Measurements from ENCODE around the gene MCOLN2.

MCOLN2 gene
- total RNA-seq: 17.4 to 30.8 (median 18.7) reads per million in 3 donors

- peak; percentile 32 to 46 (median 36) for DNase-seq
- Histone ChIP-seq H3K9me3 (ENCODE audit: control insufficient read depth, low read length) (no peaks in the 10 kb centered on the region), H3K4me1 (ENCODE audit: control insufficient read depth, insufficient read depth, low read length, poor library complexity, severe bottlenecking) (peaks cover 8% of the 10 kb centered on the region), H3K27ac (ENCODE audit: insufficient read depth, low read length, poor library complexity, severe bottlenecking) (peak within 1 kb of the TSS; percentile 35), H3K4me3 (ENCODE audit: insufficient read depth, low read depth, low read length, poor library complexity, severe bottlenecking) (peak within 1 kb of the TSS; percentile 68), H3K36me3 (ENCODE audit: control insufficient read depth, insufficient read depth, low read length) (no peaks in the 10 kb centered on the region), H3K27me3 (replicated peaks; ENCODE audit: control insufficient read depth, insufficient read depth, low read length, poor library complexity, severe bottlenecking) (peaks cover 12% of the 10 kb centered on the region)
Observed at GRCh38 chr1:84996846-84997666, at the start of gene MCOLN2. Gene MCOLN2 (minus strand): TSS chr1:84997113. CDS start chr1:84996872, 241 bp downstream.

DNA sequence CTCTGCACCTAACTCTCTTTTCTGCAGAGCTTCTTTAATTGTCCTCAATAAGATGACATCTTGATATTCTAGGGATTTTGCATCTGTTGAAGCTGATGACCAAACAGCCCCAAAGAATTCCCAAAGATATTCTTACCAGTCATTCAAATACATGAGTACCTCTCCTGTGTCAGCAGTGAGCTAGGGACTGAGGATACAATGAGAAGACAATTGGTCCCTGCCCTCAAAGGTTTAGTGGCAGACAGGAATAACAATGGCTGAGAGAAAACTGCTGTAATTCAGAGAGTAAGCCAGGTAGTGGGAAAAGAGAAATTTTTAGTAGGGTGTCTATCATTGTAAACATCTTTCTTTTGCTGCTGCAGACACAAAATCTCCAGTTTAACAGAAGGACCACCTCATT lies 45.5 kb upstream of the MCOLN2 start:
- no peak for DNase-seq
- no peaks in the 10 kb centered on the region for H3K36me3 ChIP-seq (ENCODE audit: control insufficient read depth, insufficient read depth, low read length)
- no peak overlapping the region for H3K4me3 ChIP-seq (ENCODE audit: insufficient read depth, low read depth, low read length, poor library complexity, severe bottlenecking)
- no peaks in the 10 kb centered on the region for H3K9me3 ChIP-seq (ENCODE audit: control insufficient read depth, low read length)
- peaks cover 4% of the 10 kb centered on the region for H3K4me1 ChIP-seq (ENCODE audit: control insufficient read depth, insufficient read depth, low read length, poor library complexity, severe bottlenecking)
- H3K27ac ChIP-seq (ENCODE audit: insufficient read depth, low read length, poor library complexity, severe bottlenecking): no peak overlapping the region
- no peaks in the 10 kb centered on the region for H3K27me3 ChIP-seq (replicated peaks; ENCODE audit: control insufficient read depth, insufficient read depth, low read length, poor library complexity, severe bottlenecking)

DNA sequence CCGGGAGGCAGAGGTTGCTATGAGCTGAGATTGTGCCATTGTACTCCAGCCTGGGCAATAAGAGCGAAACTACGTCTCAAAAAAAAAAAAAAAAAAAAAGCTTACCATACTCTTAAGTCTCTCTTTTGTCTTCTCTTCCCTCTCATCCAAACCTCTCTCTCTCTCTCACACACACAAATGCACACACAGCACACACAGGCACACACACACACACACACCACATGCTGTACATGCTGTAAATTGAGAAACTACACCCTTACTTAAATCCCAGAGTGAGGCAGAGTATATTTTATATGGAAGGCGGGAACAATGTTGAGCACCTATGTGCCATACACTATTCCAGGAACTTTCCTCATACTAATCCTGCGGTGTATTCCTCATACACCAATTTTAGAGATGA lies 44.9 kb upstream of the MCOLN2 start:
- H3K27me3 ChIP-seq (replicated peaks; ENCODE audit: control insufficient read depth, insufficient read depth, low read length, poor library complexity, severe bottlenecking): no peaks in the 10 kb centered on the region

GRCh38 chr1:85033221-85033620 lies 36.3 kb upstream of the MCOLN2 start:
- Histone ChIP-seq H3K4me1 (ENCODE audit: control insufficient read depth, insufficient read depth, low read length, poor library complexity, severe bottlenecking) (no peaks in the 10 kb centered on the region), H3K4me3 (ENCODE audit: insufficient read depth, low read depth, low read length, poor library complexity, severe bottlenecking) (no peak overlapping the region), H3K27me3 (replicated peaks; ENCODE audit: control insufficient read depth, insufficient read depth, low read length, poor library complexity, severe bottlenecking) (no peaks in the 10 kb centered on the region), H3K27ac (ENCODE audit: insufficient read depth, low read length, poor library complexity, severe bottlenecking) (no peak overlapping the region), H3K9me3 (ENCODE audit: control insufficient read depth, low read length) (no peaks in the 10 kb centered on the region), H3K36me3 (ENCODE audit: control insufficient read depth, insufficient read depth, low read length) (no peaks in the 10 kb centered on the region)
- DNase-seq: no peak

More for the DNA sequence above, 44.9 kb upstream of the MCOLN2 start:
- Histone ChIP-seq H3K9me3 (ENCODE audit: control insufficient read depth, low read length) (no peaks in the 10 kb centered on the region), H3K4me1 (ENCODE audit: control insufficient read depth, insufficient read depth, low read length, poor library complexity, severe bottlenecking) (no peaks in the 10 kb centered on the region), H3K27ac (ENCODE audit: insufficient read depth, low read length, poor library complexity, severe bottlenecking) (no peak overlapping the region), H3K4me3 (ENCODE audit: insufficient read depth, low read depth, low read length, poor library complexity, severe bottlenecking) (no peak overlapping the region), H3K36me3 (ENCODE audit: control insufficient read depth, insufficient read depth, low read length) (no peaks in the 10 kb centered on the region)
- no peak for DNase-seq

DNA sequence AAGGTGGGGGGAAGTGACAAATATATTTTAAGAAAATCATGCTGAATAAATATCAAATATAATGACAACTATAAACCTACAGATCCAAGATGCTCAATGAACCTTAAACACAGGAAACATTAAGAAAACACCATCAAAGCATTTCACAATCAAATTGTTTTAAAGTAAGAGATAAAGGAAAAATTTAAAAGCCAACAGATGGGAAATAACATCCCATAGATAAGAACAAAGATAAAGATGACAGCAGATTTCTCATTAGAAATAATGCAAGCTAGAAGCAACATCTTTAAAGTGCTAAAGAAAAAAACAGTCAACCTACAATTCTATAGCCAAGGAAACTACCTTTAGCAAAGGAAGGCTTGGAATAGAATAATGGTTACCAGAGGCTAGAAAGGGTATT lies 33.6 kb upstream of the MCOLN2 start:
- no peaks in the 10 kb centered on the region for H3K27me3 ChIP-seq (replicated peaks; ENCODE audit: control insufficient read depth, insufficient read depth, low read length, poor library complexity, severe bottlenecking)
- H3K36me3 ChIP-seq (ENCODE audit: control insufficient read depth, insufficient read depth, low read length): no peaks in the 10 kb centered on the region
- DNase-seq: no peak
- H3K4me1 ChIP-seq (ENCODE audit: control insufficient read depth, insufficient read depth, low read length, poor library complexity, severe bottlenecking): peaks cover 4% of the 10 kb centered on the region
- no peak overlapping the region for H3K4me3 ChIP-seq (ENCODE audit: insufficient read depth, low read depth, low read length, poor library complexity, severe bottlenecking)
- H3K9me3 ChIP-seq (ENCODE audit: control insufficient read depth, low read length): no peaks in the 10 kb centered on the region
- no peak overlapping the region for H3K27ac ChIP-seq (ENCODE audit: insufficient read depth, low read length, poor library complexity, severe bottlenecking)

DNA sequence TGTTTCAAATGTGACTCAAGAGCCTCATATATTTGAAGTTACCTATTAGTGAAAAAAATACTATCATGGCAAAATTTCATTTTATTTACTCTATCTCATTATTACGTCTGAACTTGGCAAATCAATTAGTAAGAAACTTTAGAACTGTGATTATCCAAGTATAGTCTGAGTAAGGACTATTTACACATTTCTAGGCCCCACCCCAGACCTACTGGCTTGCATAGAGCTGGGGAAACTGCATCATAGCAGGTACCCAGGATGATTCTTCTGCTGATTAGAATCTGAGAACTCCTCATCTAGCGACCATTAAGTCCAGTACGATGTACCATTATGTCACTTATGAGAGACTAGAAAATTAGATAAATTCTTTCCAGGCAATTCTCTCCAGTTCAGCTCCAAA lies 31.2 kb upstream of the MCOLN2 start:
- H3K4me1 ChIP-seq (ENCODE audit: control insufficient read depth, insufficient read depth, low read length, poor library complexity, severe bottlenecking): peaks cover 4% of the 10 kb centered on the region
- H3K27me3 ChIP-seq (replicated peaks; ENCODE audit: control insufficient read depth, insufficient read depth, low read length, poor library complexity, severe bottlenecking): no peaks in the 10 kb centered on the region
- H3K4me3 ChIP-seq (ENCODE audit: insufficient read depth, low read depth, low read length, poor library complexity, severe bottlenecking): no peak overlapping the region
- DNase-seq: no peak
- H3K27ac ChIP-seq (ENCODE audit: insufficient read depth, low read length, poor library complexity, severe bottlenecking): no peak overlapping the region
- H3K36me3 ChIP-seq (ENCODE audit: control insufficient read depth, insufficient read depth, low read length): no peaks in the 10 kb centered on the region
- no peaks in the 10 kb centered on the region for H3K9me3 ChIP-seq (ENCODE audit: control insufficient read depth, low read length)

DNA sequence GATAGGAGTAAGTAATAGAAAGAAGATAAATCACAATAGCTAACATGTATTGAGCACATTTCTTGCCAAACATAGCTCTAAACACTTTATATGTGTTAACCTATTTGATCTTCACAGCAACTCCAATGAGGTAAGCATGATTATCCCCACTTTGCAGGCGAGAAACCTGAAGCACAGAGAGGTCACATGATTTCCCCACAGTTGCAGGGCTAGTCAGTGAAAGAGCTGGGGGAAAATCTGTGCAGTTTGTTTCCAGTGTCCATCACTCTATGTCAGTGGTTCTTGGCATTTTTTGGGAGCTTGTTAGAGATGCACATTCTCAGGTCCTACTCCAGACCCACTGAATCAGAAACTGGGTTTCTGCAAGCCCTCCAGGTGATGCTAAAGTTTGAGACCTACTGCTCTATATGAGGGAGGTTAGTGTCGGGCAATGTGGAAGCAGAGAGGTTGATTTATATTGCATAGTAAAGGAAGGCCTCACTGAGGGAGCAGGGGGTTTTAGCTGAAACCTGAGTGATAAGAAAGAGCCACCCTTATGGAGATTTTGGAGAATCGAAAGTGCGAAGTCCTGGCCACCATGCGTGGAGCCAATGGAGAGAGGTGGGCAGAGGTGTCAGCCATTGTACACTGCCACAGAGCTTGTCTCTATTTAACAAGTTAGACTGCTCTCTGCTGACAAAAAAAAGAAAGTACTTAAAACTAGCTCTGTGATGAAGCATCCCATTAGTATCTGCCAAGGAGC lies 30.5 kb upstream of the MCOLN2 start:
- H3K27ac ChIP-seq (ENCODE audit: insufficient read depth, low read length, poor library complexity, severe bottlenecking): no peak overlapping the region
- no peak overlapping the region for H3K4me3 ChIP-seq (ENCODE audit: insufficient read depth, low read depth, low read length, poor library complexity, severe bottlenecking)

GRCh38 chr1:85025940-85026339 lies 29.0 kb upstream of the MCOLN2 start:
- no peak for DNase-seq
- Histone ChIP-seq H3K36me3 (ENCODE audit: control insufficient read depth, insufficient read depth, low read length) (no peaks in the 10 kb centered on the region), H3K4me3 (ENCODE audit: insufficient read depth, low read depth, low read length, poor library complexity, severe bottlenecking) (no peak overlapping the region), H3K27me3 (replicated peaks; ENCODE audit: control insufficient read depth, insufficient read depth, low read length, poor library complexity, severe bottlenecking) (no peaks in the 10 kb centered on the region), H3K4me1 (ENCODE audit: control insufficient read depth, insufficient read depth, low read length, poor library complexity, severe bottlenecking) (peaks cover 4% of the 10 kb centered on the region), H3K9me3 (ENCODE audit: control insufficient read depth, low read length) (no peaks in the 10 kb centered on the region), H3K27ac (ENCODE audit: insufficient read depth, low read length, poor library complexity, severe bottlenecking) (no peak overlapping the region)

More for the DNA sequence above, 30.5 kb upstream of the MCOLN2 start:
- Histone ChIP-seq H3K27me3 (replicated peaks; ENCODE audit: control insufficient read depth, insufficient read depth, low read length, poor library complexity, severe bottlenecking) (no peaks in the 10 kb centered on the region), H3K9me3 (ENCODE audit: control insufficient read depth, low read length) (no peaks in the 10 kb centered on the region), H3K4me1 (ENCODE audit: control insufficient read depth, insufficient read depth, low read length, poor library complexity, severe bottlenecking) (peaks cover 4% of the 10 kb centered on the region), H3K36me3 (ENCODE audit: control insufficient read depth, insufficient read depth, low read length) (no peaks in the 10 kb centered on the region)
- DNase-seq: no peak

GRCh38 chr1:85024736-85025135 lies 27.8 kb upstream of the MCOLN2 start:
- H3K27ac ChIP-seq (ENCODE audit: insufficient read depth, low read length, poor library complexity, severe bottlenecking): no peak overlapping the region
- H3K4me3 ChIP-seq (ENCODE audit: insufficient read depth, low read depth, low read length, poor library complexity, severe bottlenecking): no peak overlapping the region
- H3K36me3 ChIP-seq (ENCODE audit: control insufficient read depth, insufficient read depth, low read length): no peaks in the 10 kb centered on the region
- H3K4me1 ChIP-seq (ENCODE audit: control insufficient read depth, insufficient read depth, low read length, poor library complexity, severe bottlenecking): peaks cover 4% of the 10 kb centered on the region
- H3K27me3 ChIP-seq (replicated peaks; ENCODE audit: control insufficient read depth, insufficient read depth, low read length, poor library complexity, severe bottlenecking): no peaks in the 10 kb centered on the region
- no peak for DNase-seq
- H3K9me3 ChIP-seq (ENCODE audit: control insufficient read depth, low read length): no peaks in the 10 kb centered on the region

GRCh38 chr1:85022700-85023099 lies 25.8 kb upstream of the MCOLN2 start:
- Histone ChIP-seq H3K4me1 (ENCODE audit: control insufficient read depth, insufficient read depth, low read length, poor library complexity, severe bottlenecking) (peaks cover 4% of the 10 kb centered on the region), H3K27ac (ENCODE audit: insufficient read depth, low read length, poor library complexity, severe bottlenecking) (no peak overlapping the region), H3K4me3 (ENCODE audit: insufficient read depth, low read depth, low read length, poor library complexity, severe bottlenecking) (no peak overlapping the region), H3K36me3 (ENCODE audit: control insufficient read depth, insufficient read depth, low read length) (no peaks in the 10 kb centered on the region), H3K9me3 (ENCODE audit: control insufficient read depth, low read length) (no peaks in the 10 kb centered on the region), H3K27me3 (replicated peaks; ENCODE audit: control insufficient read depth, insufficient read depth, low read length, poor library complexity, severe bottlenecking) (no peaks in the 10 kb centered on the region)
- no peak for DNase-seq
